CD4-positive, alpha-beta T cell (primary cell): ENCODE measurements around the gene CEBPE. TPM values are rescaled to one million over a fixed set of nuclear protein-coding genes. Genes with fewer than 3 reads are reported as not detected.
A peak's percentile ranks its signal among the peaks of the same experiment; 100 is the strongest.

Experiments
- ATAC-seq: fragments of 200-7000 bp; cut with Tn5 transposase; one replicate; pipeline ENCODE4 v1.10.0; 2022; ENCODE audit warnings: mild to moderate bottlenecking; ENCODE audit not compliant: poor library complexity
- CTCF ChIA-PET: fragments of 350-600 bp; sonication (Branson Sonifier 250); formaldehyde crosslinking; loops from one replicate; lab custom pipeline; 2021; ENCODE audit warnings: antibody characterized with exemption, inconsistent platforms; lab: Charles Lee
- POLR2A ChIA-PET: fragments of 350-600 bp; sonication (Branson Sonifier 250); formaldehyde crosslinking; loops from one replicate; lab custom pipeline; 2021; ENCODE audit warnings: antibody characterized with exemption, inconsistent platforms; lab: Charles Lee
- DNase-seq, 14 experiments: peaks; one replicate each; pipeline ENCODE4 v3.0.0-alpha.2; 2013 to 2020; ENCODE audit warnings: mixed read lengths in 2 of 14
- H3K27ac ChIP-seq, 2 donors: one replicate each; pipeline versions ENCODE4 v1.5.1 to v1.7.0; 2013; ENCODE audit warnings: low read length in 2 of 2, low read depth in 1 of 2, mild to moderate bottlenecking in 1 of 2
- H3K27me3 ChIP-seq, 2 experiments: 1 replicate in 1 of 2; 2 replicates in 1 of 2; pipeline versions ENCODE4 v1.6.1 to v1.7.0; 2013; ENCODE audit warnings: low read length in 2 of 2, control low read depth in 1 of 2, mild to moderate bottlenecking in 1 of 2, moderate library complexity in 1 of 2; ENCODE audit not compliant: insufficient read depth in 2 of 2, control insufficient read depth in 1 of 2
- H3K36me3 ChIP-seq: one replicate; pipeline ENCODE4 v1.6.1; 2013; ENCODE audit warnings: low read length, control low read depth; ENCODE audit not compliant: insufficient read depth
- H3K4me1 ChIP-seq: one replicate; pipeline ENCODE4 v1.6.1; 2013; ENCODE audit warnings: low read length, control low read depth; ENCODE audit not compliant: insufficient read depth
- H3K4me3 ChIP-seq: one replicate; pipeline ENCODE4 v1.5.1; 2013; ENCODE audit warnings: mild to moderate bottlenecking, low read length, moderate library complexity
- H3K9me3 ChIP-seq, 2 experiments: 1 replicate in 1 of 2; 2 replicates in 1 of 2; pipeline versions ENCODE4 v1.6.1 to v1.7.0; 2013; ENCODE audit warnings: low read length in 2 of 2, mild to moderate bottlenecking in 2 of 2, control low read depth in 1 of 2, moderate library complexity in 1 of 2; ENCODE audit not compliant: control insufficient read depth in 1 of 2, insufficient read depth in 1 of 2
- H3K27ac Mint-ChIP-seq: one replicate; pipeline ENCODE4 v1.8.0; 2020; ENCODE audit warnings: mixed read lengths
- H3K27me3 Mint-ChIP-seq: one replicate; pipeline ENCODE4 v1.8.0; 2021; ENCODE audit warnings: mixed read lengths
- H3K36me3 Mint-ChIP-seq: one replicate; pipeline ENCODE4 v1.8.0; 2021; ENCODE audit warnings: low read depth, mixed read lengths
- H3K4me1 Mint-ChIP-seq: one replicate; pipeline ENCODE4 v1.8.0; 2021; ENCODE audit warnings: low read depth, mixed read lengths
- H3K4me3 Mint-ChIP-seq: one replicate; pipeline ENCODE4 v1.8.0; 2020; ENCODE audit warnings: mild to moderate bottlenecking, mixed read lengths
- H3K9me3 Mint-ChIP-seq: one replicate; pipeline ENCODE4 v1.8.0; 2020; ENCODE audit warnings: mixed read lengths
- CTCF ChIP-seq: fragments of 200-600 bp; IDR thresholded peaks from one replicate; pipeline ENCODE4 v1.8.0; 2022; ENCODE audit warnings: antibody characterized with exemption, mild to moderate bottlenecking
- intact Hi-C, 2 experiments: fragments of 100-400 bp; cut with DNase I in 1 of 2; cut with micrococcal nuclease in 1 of 2; formaldehyde crosslinking; loops; one replicate each; pipeline versions ENCODE4 v1.15.1 to v1.9.0; 2023 to 2025; cut with DNase I, micrococcal nuclease
- total RNA-seq, 174 experiments: library from RNA in 2 of 174; stranded (reverse) in 2 of 174; gene quantifications; one replicate each; pipeline ENCODE4 v1.2.3 and lab custom pipeline; 2021 to 2026

CEBPE gene
- total RNA-seq, 2 experiments from 2014 or later = not detected

GRCh38 chr14:23115039-23115731 is 3.9 kb downstream of the CEBPE start:
- TF ChIP-seq CTCF = no peak
- Histone ChIP-seq H3K27me3 (peaks cover 15 to 16% of the 10 kb centered on the region in 2 experiments), H3K27ac (no peak overlapping the region), H3K4me1 (peaks cover 40% of the 10 kb centered on the region), H3K4me3 (no peak overlapping the region), H3K9me3 (no peaks in the 10 kb centered on the region), H3K36me3 (no peaks in the 10 kb centered on the region)
- Mint-ChIP-seq H3K27ac (peak overlapping the region; percentile 94), H3K27me3 (no peaks in the 10 kb centered on the region), H3K9me3 (no peaks in the 10 kb centered on the region), H3K4me1 (peaks cover 42% of the 10 kb centered on the region), H3K36me3 (no peaks in the 10 kb centered on the region), H3K4me3 (no peak overlapping the region)
- ChIA-PET POLR2A (no interaction called here), CTCF (interaction anchor here (1.1 kb wide), 1 partner anchor 72 kb away, joined by 3 read pairs; no protein-coding TSS in a partner anchor)
- intact Hi-C loops = no loop called here
- DNase-seq (no peak), ATAC-seq (no peak)

- H3K27ac ChIP-seq = no peak overlapping the region
- Mint-ChIP-seq H3K36me3 (no peaks in the 10 kb centered on the region), H3K27me3 (no peaks in the 10 kb centered on the region), H3K27ac (peak overlapping the region; percentile 94), H3K4me3 (no peak overlapping the region), H3K4me1 (peaks cover 37% of the 10 kb centered on the region), H3K9me3 (no peaks in the 10 kb centered on the region)
- CTCF ChIA-PET = no interaction called here
- POLR2A ChIA-PET = no interaction called here
- H3K4me1 ChIP-seq = peaks cover 34% of the 10 kb centered on the region
- DNase-seq = no peak
- H3K27me3 ChIP-seq = peaks cover 16 to 19% of the 10 kb centered on the region in 2 experiments
- H3K36me3 ChIP-seq = no peaks in the 10 kb centered on the region
- ATAC-seq = no peak
- TF ChIP-seq CTCF = no peak
- H3K4me3 ChIP-seq = no peak overlapping the region
- H3K9me3 ChIP-seq = no peaks in the 10 kb centered on the region
- intact Hi-C loops = loop anchor here in 1 of 2 experiments (5.0 kb wide), 1 partner anchor 42 kb away; no protein-coding TSS in a partner anchor
Observed at GRCh38 chr14:23114669-23115038, 4.4 kb downstream of the CEBPE start.

GRCh38 chr14:23114120-23114458 is 5.0 kb downstream of the CEBPE start:
- Histone ChIP-seq H3K36me3 (no peaks in the 10 kb centered on the region), H3K9me3 (no peaks in the 10 kb centered on the region), H3K4me1 (peaks cover 29% of the 10 kb centered on the region), H3K27me3 (peaks cover 16 to 19% of the 10 kb centered on the region in 2 experiments), H3K27ac (no peak overlapping the region), H3K4me3 (no peak overlapping the region)
- Mint-ChIP-seq H3K4me1 (peaks cover 31% of the 10 kb centered on the region), H3K4me3 (no peak overlapping the region), H3K36me3 (no peaks in the 10 kb centered on the region), H3K27ac (peak overlapping the region; percentile 94), H3K9me3 (no peaks in the 10 kb centered on the region), H3K27me3 (no peaks in the 10 kb centered on the region)
- intact Hi-C loops = loop anchor here in 1 of 2 experiments (5.0 kb wide), 1 partner anchor 42 kb away; no protein-coding TSS in a partner anchor
- ATAC-seq = no peak
- POLR2A ChIA-PET = interaction anchor here (1.5 kb wide), 1 partner anchor 19 kb away, joined by 4 read pairs; the partner anchor contains the start of genes ACIN1 and C14orf119
- no peak for DNase-seq
- no peak for TF ChIP-seq CTCF
- CTCF ChIA-PET = no interaction called here
